H1 (cell line): ENCODE data around the gene GPR160. TPM values are rescaled to one million over a fixed set of nuclear protein-coding genes. Genes with fewer than 3 reads are reported as not detected.

Experiments
- polyA plus RNA-seq, 7 experiments: library from polyadenylated mRNA; depleted of rRNA in 3 of 7; stranded (reverse) in 5 of 7; unstranded in 2 of 7; fragments of >200 nt in 5 of 7; fragments of 200-250 nt in 2 of 7; gene quantifications; 1 replicate in 5 of 7; 2 replicates in 1 of 7; 4 replicates in 1 of 7; pipeline versions ENCODE4 v1.2.1 to v1.2.3, GENCODE V29; 2011 to 2013; ENCODE audit warnings: missing spikeins in 2 of 7, mixed read lengths in 2 of 7
- small RNA-seq: library from polyadenylated mRNA; stranded (forward); fragments of <200 nt; extraction: miRNeasy Mini kit (QIAGEN cat#:217004); gene quantifications from one replicate; pipeline ENCODE3, GENCODE V24; 2013; ENCODE audit not compliant: insufficient read depth
- total RNA-seq: library from RNA; stranded (reverse); fragmentation: NEBNext Ultra II Directional; extraction: Animal tissue kit (Norgen Biotek cat#: 25700); gene quantifications from 2 replicates; pipeline ENCODE4 v1.2.1, GENCODE V29; 2021

GPR160 gene
- total and polyA plus RNA-seq, 2 of the 8 experiments (the other 6 are each of a cell fraction or from before 2014, with no cell fraction given) = 14.3 to 16.6 TPM

Small RNAs within 50 kb of the gene (small RNA-seq; reads per million reads assigned to genes)
- gene RNU4-38P = not detected

Other genes starting within 250 kb of the GPR160 start
- gene LRRIQ4, start 225.1 kb upstream of the GPR160 start, total RNA-seq = not detected in 2 replicates
- 0.08 and 0.14 TPM in 2 replicates for gene LRRIQ4, start 225.1 kb upstream of the GPR160 start, polyA plus RNA-seq (2011; rRNA removed)
- 3.3 and 4.6 TPM in 2 replicates for gene LRRC34, start 225.1 kb upstream of the GPR160 start, total RNA-seq
- gene LRRC34, start 225.1 kb upstream of the GPR160 start, polyA plus RNA-seq (2011; rRNA removed) = 3.0 and 4.1 TPM in 2 replicates
- gene LRRC31, start 168.1 kb upstream of the GPR160 start, total RNA-seq = not detected in 2 replicates
- gene LRRC31, start 168.1 kb upstream of the GPR160 start, polyA plus RNA-seq (2011; rRNA removed) = not detected in 2 replicates
- not detected in 2 replicates for gene SAMD7, start 126.4 kb upstream of the GPR160 start, total RNA-seq
- not detected in 2 replicates for gene SAMD7, start 126.4 kb upstream of the GPR160 start, polyA plus RNA-seq (2011; rRNA removed)
- gene SEC62, start 71.2 kb upstream of the GPR160 start, total RNA-seq = 67.8 and 68.1 TPM in 2 replicates
- gene SEC62, start 71.2 kb upstream of the GPR160 start, polyA plus RNA-seq (2011; rRNA removed) = 49.2 and 113 TPM in 2 replicates
- gene PHC3, start 143.7 kb downstream of the GPR160 start, total RNA-seq = 18.5 and 26.4 TPM in 2 replicates
- gene PHC3, start 143.7 kb downstream of the GPR160 start, polyA plus RNA-seq (2011; rRNA removed) = 19.0 and 29.2 TPM in 2 replicates
- 84.4 and 100.0 TPM in 2 replicates for gene PRKCI, start 184.4 kb downstream of the GPR160 start, total RNA-seq
- gene PRKCI, start 184.4 kb downstream of the GPR160 start, polyA plus RNA-seq (2011; rRNA removed) = 19.1 and 24.3 TPM in 2 replicates